Measurements from ENCODE around the gene LGI4. TPM values are rescaled to one million over a fixed set of nuclear protein-coding genes. Genes with fewer than 3 reads are reported as not detected.

LGI4 gene
- polyA plus RNA-seq, 4 donors: 0.45 to 14.5 (median 4.1) TPM

GRCh38 chr19:35125270-35125717 lies 9.6 kb downstream of the LGI4 start:
- no peak for FAIRE-seq
- Histone ChIP-seq H3K27me3 (ENCODE audit: control insufficient read depth in 3 of 3, insufficient read depth in 3 of 3, low read length in 3 of 3) (no peaks in the 10 kb centered on the region), H3K4me1 (ENCODE audit: control insufficient read depth in 3 of 3, insufficient read depth in 2 of 3, low read depth in 1 of 3, low read length in 2 of 3) (peaks cover 0 to 56% (median 6%) of the 10 kb centered on the region in 3 donors), H3K36me3 (ENCODE audit: control insufficient read depth in 3 of 3, insufficient read depth in 2 of 3, low read depth in 1 of 3, low read length in 3 of 3) (peaks cover 0 to 30% (median 0%) of the 10 kb centered on the region in 3 donors), H3K4me3 (ENCODE audit: low read depth in 1 of 3, low read length in 3 of 3) (no peak overlapping the region), H3K9me3 (ENCODE audit: control insufficient read depth in 2 of 2, insufficient read depth in 1 of 2, low read depth in 1 of 2, low read length in 1 of 2) (no peaks in the 10 kb centered on the region), H3K27ac (ENCODE audit: low read depth in 1 of 3, low read length in 2 of 3) (peak overlapping the region in 1 of 3 donors; percentile 6)
- DNase-seq: no peak
- WGBS, 3 donors: 70 to 84% (median 83%) methylated on average over 17 to 19 of the region's 19 CpGs

- peaks cover 0 to 39% (median 0%) of the 10 kb centered on the region in 3 donors for H3K36me3 ChIP-seq (ENCODE audit: control insufficient read depth in 3 of 3, insufficient read depth in 2 of 3, low read depth in 1 of 3, low read length in 3 of 3)
- DNase-seq (peak; percentile 95 to 96), FAIRE-seq (no peak)
- H3K4me3 ChIP-seq (ENCODE audit: low read depth in 1 of 3, low read length in 3 of 3): peak overlapping the region in 2 of 3 donors; percentile 51 to 53
- H3K27me3 ChIP-seq (ENCODE audit: control insufficient read depth in 3 of 3, insufficient read depth in 3 of 3, low read length in 3 of 3): no peaks in the 10 kb centered on the region
- H3K4me1 ChIP-seq (ENCODE audit: control insufficient read depth in 3 of 3, insufficient read depth in 2 of 3, low read depth in 1 of 3, low read length in 2 of 3): peaks cover 0 to 48% (median 6%) of the 10 kb centered on the region in 3 donors
- peak overlapping the region; percentile 37 to 87 (median 65) for H3K27ac ChIP-seq (ENCODE audit: low read depth in 1 of 3, low read length in 2 of 3)
- WGBS, 3 donors: 9 to 11% (median 10%) methylated on average over 42 of the region's 42 CpGs
- H3K9me3 ChIP-seq (ENCODE audit: control insufficient read depth in 2 of 2, insufficient read depth in 1 of 2, low read depth in 1 of 2, low read length in 1 of 2): no peaks in the 10 kb centered on the region
These were observed 10.5 kb downstream of the LGI4 start for GRCh38 chr19:35124098-35125060.

GRCh38 chr19:35123573-35123972 lies 11.3 kb downstream of the LGI4 start:
- no peak overlapping the region for H3K4me3 ChIP-seq (ENCODE audit: low read depth in 1 of 3, low read length in 3 of 3)
- H3K36me3 ChIP-seq (ENCODE audit: control insufficient read depth in 3 of 3, insufficient read depth in 2 of 3, low read depth in 1 of 3, low read length in 3 of 3): peaks cover 0 to 47% (median 0%) of the 10 kb centered on the region in 3 donors
- DNase-seq (no peak), FAIRE-seq (no peak)
- no peaks in the 10 kb centered on the region for H3K27me3 ChIP-seq (ENCODE audit: control insufficient read depth in 3 of 3, insufficient read depth in 3 of 3, low read length in 3 of 3)
- H3K4me1 ChIP-seq (ENCODE audit: control insufficient read depth in 3 of 3, insufficient read depth in 2 of 3, low read depth in 1 of 3, low read length in 2 of 3): peaks cover 0 to 40% (median 6%) of the 10 kb centered on the region in 3 donors
- peak overlapping the region in 1 of 3 donors; percentile 66 for H3K27ac ChIP-seq (ENCODE audit: low read depth in 1 of 3, low read length in 2 of 3)
- no peaks in the 10 kb centered on the region for H3K9me3 ChIP-seq (ENCODE audit: control insufficient read depth in 2 of 2, insufficient read depth in 1 of 2, low read depth in 1 of 2, low read length in 1 of 2)
- 72 to 84% (median 73%) methylated on average over 5 of the region's 5 CpGs for WGBS, 3 donors

- Histone ChIP-seq H3K9me3 (ENCODE audit: control insufficient read depth in 2 of 2, insufficient read depth in 1 of 2, low read depth in 1 of 2, low read length in 1 of 2) (no peaks in the 10 kb centered on the region), H3K4me3 (ENCODE audit: low read depth in 1 of 3, low read length in 3 of 3) (no peak overlapping the region), H3K27me3 (ENCODE audit: control insufficient read depth in 3 of 3, insufficient read depth in 3 of 3, low read length in 3 of 3) (no peaks in the 10 kb centered on the region), H3K36me3 (ENCODE audit: control insufficient read depth in 3 of 3, insufficient read depth in 2 of 3, low read depth in 1 of 3, low read length in 3 of 3) (peaks cover 0 to 50% (median 0%) of the 10 kb centered on the region in 3 donors), H3K4me1 (ENCODE audit: control insufficient read depth in 3 of 3, insufficient read depth in 2 of 3, low read depth in 1 of 3, low read length in 2 of 3) (peaks cover 0 to 39% (median 6%) of the 10 kb centered on the region in 3 donors), H3K27ac (ENCODE audit: low read depth in 1 of 3, low read length in 2 of 3) (peak overlapping the region in 1 of 3 donors; percentile 66)
- FAIRE-seq (no peak), DNase-seq (no peak)
- WGBS, 3 donors: 82 to 90% (median 85%) methylated on average over 17 to 19 of the region's 19 CpGs
These were observed 11.9 kb downstream of the LGI4 start for GRCh38 chr19:35122687-35123551.

- no peaks in the 10 kb centered on the region for H3K27me3 ChIP-seq (ENCODE audit: control insufficient read depth in 3 of 3, insufficient read depth in 3 of 3, low read length in 3 of 3)
- WGBS, 3 donors: 56 to 77% (median 61%) methylated on average over 6 to 7 of the region's 7 CpGs
- H3K4me3 ChIP-seq (ENCODE audit: low read depth in 1 of 3, low read length in 3 of 3): peak overlapping the region in 1 of 3 donors; percentile 1
- no peak for FAIRE-seq
- peak overlapping the region in 2 of 3 donors; percentile 59 to 60 for H3K27ac ChIP-seq (ENCODE audit: low read depth in 1 of 3, low read length in 2 of 3)
- peak in 1 of 2 donors; percentile 67 for DNase-seq
- peaks cover 0 to 54% (median 0%) of the 10 kb centered on the region in 3 donors for H3K36me3 ChIP-seq (ENCODE audit: control insufficient read depth in 3 of 3, insufficient read depth in 2 of 3, low read depth in 1 of 3, low read length in 3 of 3)
- no peaks in the 10 kb centered on the region for H3K9me3 ChIP-seq (ENCODE audit: control insufficient read depth in 2 of 2, insufficient read depth in 1 of 2, low read depth in 1 of 2, low read length in 1 of 2)
- peaks cover 0 to 42% (median 6%) of the 10 kb centered on the region in 3 donors for H3K4me1 ChIP-seq (ENCODE audit: control insufficient read depth in 3 of 3, insufficient read depth in 2 of 3, low read depth in 1 of 3, low read length in 2 of 3)
These were observed 14.0 kb downstream of the LGI4 start for GRCh38 chr19:35120898-35121297.

- H3K9me3 ChIP-seq (ENCODE audit: control insufficient read depth in 2 of 2, insufficient read depth in 1 of 2, low read depth in 1 of 2, low read length in 1 of 2): no peaks in the 10 kb centered on the region
- peak overlapping the region in 2 of 3 donors; percentile 59 to 60 for H3K27ac ChIP-seq (ENCODE audit: low read depth in 1 of 3, low read length in 2 of 3)
- FAIRE-seq (no peak), DNase-seq (peak in 1 of 2 donors; percentile 38)
- no peaks in the 10 kb centered on the region for H3K27me3 ChIP-seq (ENCODE audit: control insufficient read depth in 3 of 3, insufficient read depth in 3 of 3, low read length in 3 of 3)
- peaks cover 0 to 54% (median 0%) of the 10 kb centered on the region in 3 donors for H3K36me3 ChIP-seq (ENCODE audit: control insufficient read depth in 3 of 3, insufficient read depth in 2 of 3, low read depth in 1 of 3, low read length in 3 of 3)
- H3K4me1 ChIP-seq (ENCODE audit: control insufficient read depth in 3 of 3, insufficient read depth in 2 of 3, low read depth in 1 of 3, low read length in 2 of 3): peaks cover 0 to 42% (median 6%) of the 10 kb centered on the region in 3 donors
- peak overlapping the region in 1 of 3 donors; percentile 1 for H3K4me3 ChIP-seq (ENCODE audit: low read depth in 1 of 3, low read length in 3 of 3)
- WGBS, 3 donors: 57 to 79% (median 69%) methylated on average over 7 of the region's 7 CpGs
These were observed 14.4 kb downstream of the LGI4 start for GRCh38 chr19:35120492-35120891.

- peaks cover 0 to 41% (median 6%) of the 10 kb centered on the region in 3 donors for H3K4me1 ChIP-seq (ENCODE audit: control insufficient read depth in 3 of 3, insufficient read depth in 2 of 3, low read depth in 1 of 3, low read length in 2 of 3)
- WGBS, 3 donors: 89 to 95% (median 89%) methylated on average over 9 of the region's 9 CpGs
- H3K27me3 ChIP-seq (ENCODE audit: control insufficient read depth in 3 of 3, insufficient read depth in 3 of 3, low read length in 3 of 3): no peaks in the 10 kb centered on the region
- no peak overlapping the region for H3K4me3 ChIP-seq (ENCODE audit: low read depth in 1 of 3, low read length in 3 of 3)
- no peaks in the 10 kb centered on the region for H3K9me3 ChIP-seq (ENCODE audit: control insufficient read depth in 2 of 2, insufficient read depth in 1 of 2, low read depth in 1 of 2, low read length in 1 of 2)
- no peak for DNase-seq
- H3K36me3 ChIP-seq (ENCODE audit: control insufficient read depth in 3 of 3, insufficient read depth in 2 of 3, low read depth in 1 of 3, low read length in 3 of 3): peaks cover 0 to 54% (median 0%) of the 10 kb centered on the region in 3 donors
- FAIRE-seq: no peak
- H3K27ac ChIP-seq (ENCODE audit: low read depth in 1 of 3, low read length in 2 of 3): no peak overlapping the region
These were observed 15.2 kb downstream of the LGI4 start for GRCh38 chr19:35119578-35120155.
